OCI-LY7 (cell line): ENCODE data around the gene SCG5. TPM values are rescaled to one million over a fixed set of nuclear protein-coding genes. Genes with fewer than 3 reads are reported as not detected.

Source experiments
- BruUV-seq: library from RNA; stranded (reverse); fragments of 400-500 nt; replicated peaks from 2 replicates; lab custom pipeline; 2021; lab: Mats Ljungman, UMichigan
- CTCF ChIA-PET: fragments of 300-600 bp; sonication (Branson Sonifier 250); formaldehyde crosslinking; loops from one replicate; lab custom pipeline; 2022; ENCODE audit warnings: antibody characterized with exemption; ENCODE audit not compliant: unreplicated experiment; lab: Charles Lee
- POLR2A ChIA-PET: fragments of 300-600 bp; sonication (Branson Sonifier 250); formaldehyde crosslinking; loops from one replicate; lab custom pipeline; 2022; ENCODE audit warnings: antibody characterized with exemption; lab: Charles Lee
- DNase-seq: peaks from one replicate; pipeline ENCODE4 v3.0.0-alpha.2; 2015; ENCODE audit warnings: low spot score
- H2AFZ ChIP-seq: fragments of 200-600 bp; sonication (generic), shearing (Covaris generic); 2 replicates; pipeline ENCODE4 v1.6.1; 2014; ENCODE audit warnings: mild to moderate bottlenecking, antibody characterized with exemption, low read length, moderate library complexity
- H3K27ac ChIP-seq: fragments of 200-600 bp; sonication (generic); 2 replicates; pipeline ENCODE4 v1.5.1; 2014; ENCODE audit warnings: mixed run types, low read depth, mild to moderate bottlenecking, moderate library complexity, low read length, inconsistent platforms; ENCODE audit not compliant: poor library complexity, severe bottlenecking
- H3K36me3 ChIP-seq: fragments of 200-600 bp; sonication (generic); 2 replicates; pipeline ENCODE4 v1.6.1; 2014; ENCODE audit warnings: mild to moderate bottlenecking, antibody characterized with exemption, low read length, moderate library complexity, mixed read lengths; ENCODE audit not compliant: insufficient read depth
- H3K4me1 ChIP-seq: fragments of 200-600 bp; sonication (generic); 2 replicates; pipeline ENCODE4 v1.5.1; 2014; ENCODE audit warnings: mild to moderate bottlenecking, low read length; ENCODE audit not compliant: insufficient read depth, poor library complexity, severe bottlenecking
- H3K4me2 ChIP-seq: fragments of 200-600 bp; sonication (generic); 2 replicates; pipeline ENCODE4 v1.6.1; 2014; ENCODE audit warnings: mild to moderate bottlenecking, low read length
- H3K4me3 ChIP-seq: fragments of 200-600 bp; sonication (generic); 2 replicates; pipeline ENCODE4 v1.5.1; 2014; ENCODE audit warnings: mild to moderate bottlenecking, low read depth, low read length; ENCODE audit not compliant: poor library complexity, severe bottlenecking
- H3K79me2 ChIP-seq: fragments of 200-600 bp; sonication (generic); 2 replicates; pipeline ENCODE4 v1.6.1; 2016; ENCODE audit warnings: low read depth, mild to moderate bottlenecking, low read length, moderate library complexity, mixed read lengths; ENCODE audit not compliant: insufficient read depth
- H3K9me2 ChIP-seq: fragments of 200-600 bp; sonication (generic); 2 replicates; pipeline ENCODE4 v1.6.1; 2016; ENCODE audit warnings: mild to moderate bottlenecking, low read length, mixed read lengths; ENCODE audit not compliant: insufficient read depth
- H3K9me3 ChIP-seq: fragments of 200-600 bp; sonication (generic); 2 replicates; pipeline ENCODE4 v1.6.1; 2014; ENCODE audit warnings: mild to moderate bottlenecking, mixed run types, low read length, mixed read lengths
- H4K20me1 ChIP-seq: fragments of 200-600 bp; sonication (generic); 2 replicates; pipeline ENCODE4 v1.6.1; 2014; ENCODE audit warnings: mild to moderate bottlenecking, antibody characterized with exemption, low read length, moderate library complexity, mixed read lengths; ENCODE audit not compliant: insufficient read depth
- CTCF ChIP-seq: fragments of 200-600 bp; sonication (generic); conservative IDR thresholded peaks from 2 replicates; pipeline ENCODE4 v1.5.1; 2014; ENCODE audit warnings: mild to moderate bottlenecking, antibody characterized with exemption, low read length, moderate library complexity, mixed read lengths
- EZH2phosphoT487 ChIP-seq: fragments of 200-600 bp; sonication (generic); IDR thresholded peaks from 2 replicates; pipeline ENCODE4 v1.6.1; 2018; ENCODE audit warnings: low read depth, borderline replicate concordance, mild to moderate bottlenecking, mixed run types, antibody characterized with exemption, low read length, moderate library complexity, mixed read lengths
- intact Hi-C: fragments of 100-400 bp; cut with micrococcal nuclease; formaldehyde crosslinking; loops from one replicate; pipeline ENCODE4 v1.10.0; 2022; ENCODE audit not compliant: unreplicated experiment
- total RNA-seq, 2 experiments: library from RNA; depleted of rRNA in 1 of 2; stranded (reverse); fragments of >200 nt in 1 of 2; shearing (Covaris generic) in 1 of 2; gene quantifications; 2 replicates each; pipeline ENCODE4 v1.2.3, GENCODE V29; 2014 to 2022

Gene SCG5
- total RNA-seq, 2 experiments from 2014 or later: 1.5 to 4.7 TPM

- no peaks in the 10 kb centered on the region for H3K79me2 ChIP-seq
- no peaks in the 10 kb centered on the region for H3K36me3 ChIP-seq
- ChIA-PET CTCF (interaction anchor here (0.6 kb wide), 1 partner anchor 25 kb away, joined by 3 read pairs; no protein-coding TSS in a partner anchor), POLR2A (interaction anchor here (1.1 kb wide), 1 partner anchor 11 kb away, joined by 4 read pairs; no protein-coding TSS in a partner anchor)
- BruUV-seq: no TSS peak
- no peaks in the 10 kb centered on the region for H3K9me3 ChIP-seq
- no peaks in the 10 kb centered on the region for H3K9me2 ChIP-seq
- no peak overlapping the region for H3K4me2 ChIP-seq
- H3K27ac ChIP-seq: no peak overlapping the region
- no peak for TF ChIP-seq EZH2phosphoT487
- no peak for TF ChIP-seq CTCF
- H3K4me3 ChIP-seq: no peak overlapping the region
- no peak for DNase-seq
- no peaks in the 10 kb centered on the region for H3K4me1 ChIP-seq
- no peak overlapping the region for H2AFZ ChIP-seq
- H4K20me1 ChIP-seq: no peaks in the 10 kb centered on the region
- intact Hi-C loops: no loop called here
Measured at GRCh38 chr15:32705446-32705845, 63.9 kb downstream of the SCG5 start.

- H2AFZ ChIP-seq: no peak overlapping the region
- H3K9me3 ChIP-seq: no peaks in the 10 kb centered on the region
- ChIA-PET POLR2A (no interaction called here), CTCF (no interaction called here)
- H3K4me1 ChIP-seq: no peaks in the 10 kb centered on the region
- no peaks in the 10 kb centered on the region for H3K36me3 ChIP-seq
- no TSS peak for BruUV-seq
- H3K79me2 ChIP-seq: no peaks in the 10 kb centered on the region
- H3K27ac ChIP-seq: no peak overlapping the region
- intact Hi-C loops: no loop called here
- H3K4me2 ChIP-seq: no peak overlapping the region
- no peak for DNase-seq
- no peaks in the 10 kb centered on the region for H4K20me1 ChIP-seq
- no peaks in the 10 kb centered on the region for H3K9me2 ChIP-seq
- TF ChIP-seq EZH2phosphoT487 (no peak), CTCF (no peak)
- H3K4me3 ChIP-seq: no peak overlapping the region
Measured at GRCh38 chr15:32706704-32707103, 65.2 kb downstream of the SCG5 start.

- CTCF ChIA-PET: no interaction called here
- intact Hi-C loops: no loop called here
Measured at GRCh38 chr15:32707436-32707835, 65.9 kb downstream of the SCG5 start.

More at GRCh38 chr15:32707436-32707835, 65.9 kb downstream of the SCG5 start:
- H3K4me3 ChIP-seq: no peak overlapping the region
- H2AFZ ChIP-seq: no peak overlapping the region
- no TSS peak for BruUV-seq
- H3K27ac ChIP-seq: no peak overlapping the region
- TF ChIP-seq EZH2phosphoT487 (no peak), CTCF (no peak)
- no peaks in the 10 kb centered on the region for H3K9me3 ChIP-seq
- H3K36me3 ChIP-seq: no peaks in the 10 kb centered on the region
- no peaks in the 10 kb centered on the region for H3K4me1 ChIP-seq
- no peaks in the 10 kb centered on the region for H3K9me2 ChIP-seq
- no peak for DNase-seq
- POLR2A ChIA-PET: interaction anchor here (0.6 kb wide), 1 partner anchor 19 kb away, joined by 5 read pairs; no protein-coding TSS in a partner anchor
- no peaks in the 10 kb centered on the region for H4K20me1 ChIP-seq
- H3K4me2 ChIP-seq: no peak overlapping the region
- no peaks in the 10 kb centered on the region for H3K79me2 ChIP-seq
